ENCODE results near the gene RAP1GAP2. TPM values are rescaled to one million over a fixed set of nuclear protein-coding genes. Genes with fewer than 3 reads are reported as not detected.

Gene RAP1GAP2
- total RNA-seq, 1 donor = 2.9 TPM

- TF ChIP-seq, protein P1, sequence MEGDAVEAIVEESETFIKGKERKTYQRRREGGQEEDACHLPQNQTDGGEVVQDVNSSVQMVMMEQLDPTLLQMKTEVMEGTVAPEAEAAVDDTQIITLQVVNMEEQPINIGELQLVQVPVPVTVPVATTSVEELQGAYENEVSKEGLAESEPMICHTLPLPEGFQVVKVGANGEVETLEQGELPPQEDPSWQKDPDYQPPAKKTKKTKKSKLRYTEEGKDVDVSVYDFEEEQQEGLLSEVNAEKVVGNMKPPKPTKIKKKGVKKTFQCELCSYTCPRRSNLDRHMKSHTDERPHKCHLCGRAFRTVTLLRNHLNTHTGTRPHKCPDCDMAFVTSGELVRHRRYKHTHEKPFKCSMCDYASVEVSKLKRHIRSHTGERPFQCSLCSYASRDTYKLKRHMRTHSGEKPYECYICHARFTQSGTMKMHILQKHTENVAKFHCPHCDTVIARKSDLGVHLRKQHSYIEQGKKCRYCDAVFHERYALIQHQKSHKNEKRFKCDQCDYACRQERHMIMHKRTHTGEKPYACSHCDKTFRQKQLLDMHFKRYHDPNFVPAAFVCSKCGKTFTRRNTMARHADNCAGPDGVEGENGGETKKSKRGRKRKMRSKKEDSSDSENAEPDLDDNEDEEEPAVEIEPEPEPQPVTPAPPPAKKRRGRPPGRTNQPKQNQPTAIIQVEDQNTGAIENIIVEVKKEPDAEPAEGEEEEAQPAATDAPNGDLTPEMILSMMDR (IDR thresholded peaks at IDR 0.05; ENCODE audit: extremely low read depth, low read depth, low read length) = no peak
- Histone ChIP-seq H4K20me1 (ENCODE audit: insufficient read depth, low read length) (no peaks in the 10 kb centered on the region), H3K4me2 (ENCODE audit: insufficient read depth, low read length) (no peak overlapping the region), H3K79me2 (ENCODE audit: insufficient read depth, low read length) (no peaks in the 10 kb centered on the region), H3K36me3 (ENCODE audit: insufficient read depth, low read length) (no peaks in the 10 kb centered on the region), H2AFZ (ENCODE audit: low read length) (no peak overlapping the region), H3K27ac (ENCODE audit: low read depth, low read length) (no peak overlapping the region), H3K4me1 (ENCODE audit: insufficient read depth, low read length) (peaks cover 5% of the 10 kb centered on the region), H3K9me3 (ENCODE audit: low read depth, low read length) (no peaks in the 10 kb centered on the region), H3K4me3 (ENCODE audit: insufficient read depth, low read length) (no peak overlapping the region), H3K27me3 (ENCODE audit: insufficient read depth, low read length) (no peaks in the 10 kb centered on the region)
- no peak for DNase-seq (ENCODE audit: insufficient read length, low spot score, missing footprints)
Measured at GRCh38 chr17:3034578-3034920, 238.3 kb downstream of the RAP1GAP2 start.

DNA sequence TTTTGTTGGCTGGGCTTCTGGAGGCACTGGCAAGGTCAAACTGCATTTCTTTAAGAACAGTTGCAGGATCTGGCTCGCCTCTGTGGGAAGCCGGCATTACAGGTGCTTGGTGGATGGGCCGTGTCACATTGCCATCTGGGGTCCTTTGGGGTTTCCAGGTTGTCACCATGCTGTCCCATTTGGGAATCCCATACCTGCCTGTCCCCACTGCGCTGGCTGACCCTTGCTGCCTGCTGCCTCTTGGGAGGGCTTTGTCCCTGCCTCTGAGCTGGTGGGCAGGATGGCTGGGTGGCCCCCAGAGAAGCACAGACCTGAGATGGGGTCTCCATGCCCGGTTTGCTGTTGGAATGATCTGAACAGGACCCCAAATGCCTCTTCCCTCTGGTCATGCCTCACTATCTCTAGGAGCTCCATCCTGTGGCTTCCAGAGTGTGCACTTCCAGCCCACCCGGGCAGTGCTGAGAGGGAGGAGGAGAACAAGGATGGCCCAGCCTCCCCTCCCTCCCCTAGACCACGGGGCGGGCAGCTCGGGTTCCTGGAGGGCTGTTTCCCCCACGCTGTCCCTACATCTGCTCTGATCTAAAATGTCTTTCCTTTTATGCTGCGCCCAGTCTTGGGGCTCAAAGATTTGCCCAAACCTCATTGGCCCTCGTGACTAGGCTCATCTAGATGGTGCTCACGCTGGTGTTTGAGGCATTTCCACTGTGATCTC is 239.2 kb downstream of the RAP1GAP2 start:
- Histone ChIP-seq H3K27me3 (ENCODE audit: insufficient read depth, low read length) (no peaks in the 10 kb centered on the region), H3K4me1 (ENCODE audit: insufficient read depth, low read length) (peaks cover under 1% of the 10 kb centered on the region), H4K20me1 (ENCODE audit: insufficient read depth, low read length) (no peaks in the 10 kb centered on the region), H3K4me2 (ENCODE audit: insufficient read depth, low read length) (no peak overlapping the region), H2AFZ (ENCODE audit: low read length) (no peak overlapping the region), H3K9me3 (ENCODE audit: low read depth, low read length) (no peaks in the 10 kb centered on the region), H3K36me3 (ENCODE audit: insufficient read depth, low read length) (no peaks in the 10 kb centered on the region), H3K4me3 (ENCODE audit: insufficient read depth, low read length) (no peak overlapping the region), H3K79me2 (ENCODE audit: insufficient read depth, low read length) (no peaks in the 10 kb centered on the region), H3K27ac (ENCODE audit: low read depth, low read length) (no peak overlapping the region)
- DNase-seq (ENCODE audit: insufficient read length, low spot score, missing footprints) = no peak
- TF ChIP-seq, protein P1 (IDR thresholded peaks at IDR 0.05; ENCODE audit: extremely low read depth, low read depth, low read length) = no peak

DNA sequence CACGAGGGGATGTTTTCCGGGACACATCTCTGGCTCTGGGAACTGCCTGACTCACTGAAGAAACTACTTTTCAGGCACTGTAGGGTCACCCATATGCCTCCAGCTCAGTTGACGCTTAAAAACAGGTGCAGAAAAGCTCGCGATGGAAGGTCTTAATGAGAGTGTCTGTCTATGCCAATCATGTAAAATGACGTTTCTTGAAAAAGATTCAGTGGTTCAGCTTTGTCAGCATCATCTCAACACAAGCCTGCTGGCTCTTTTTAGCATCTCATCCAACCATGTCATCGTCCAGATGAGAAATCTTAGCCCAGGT is 239.7 kb downstream of the RAP1GAP2 start:
- no peaks in the 10 kb centered on the region for H3K9me3 ChIP-seq (ENCODE audit: low read depth, low read length)
- no peak overlapping the region for H3K4me2 ChIP-seq (ENCODE audit: insufficient read depth, low read length)
- H3K36me3 ChIP-seq (ENCODE audit: insufficient read depth, low read length) = no peaks in the 10 kb centered on the region
- H4K20me1 ChIP-seq (ENCODE audit: insufficient read depth, low read length) = no peaks in the 10 kb centered on the region
- H2AFZ ChIP-seq (ENCODE audit: low read length) = no peak overlapping the region
- no peak overlapping the region for H3K4me3 ChIP-seq (ENCODE audit: insufficient read depth, low read length)
- no peaks in the 10 kb centered on the region for H3K79me2 ChIP-seq (ENCODE audit: insufficient read depth, low read length)
- no peaks in the 10 kb centered on the region for H3K4me1 ChIP-seq (ENCODE audit: insufficient read depth, low read length)
- H3K27ac ChIP-seq (ENCODE audit: low read depth, low read length) = no peak overlapping the region
- TF ChIP-seq, protein P1 (IDR thresholded peaks at IDR 0.05; ENCODE audit: extremely low read depth, low read depth, low read length) = no peak
- DNase-seq (ENCODE audit: insufficient read length, low spot score, missing footprints) = no peak
- no peaks in the 10 kb centered on the region for H3K27me3 ChIP-seq (ENCODE audit: insufficient read depth, low read length)

DNA sequence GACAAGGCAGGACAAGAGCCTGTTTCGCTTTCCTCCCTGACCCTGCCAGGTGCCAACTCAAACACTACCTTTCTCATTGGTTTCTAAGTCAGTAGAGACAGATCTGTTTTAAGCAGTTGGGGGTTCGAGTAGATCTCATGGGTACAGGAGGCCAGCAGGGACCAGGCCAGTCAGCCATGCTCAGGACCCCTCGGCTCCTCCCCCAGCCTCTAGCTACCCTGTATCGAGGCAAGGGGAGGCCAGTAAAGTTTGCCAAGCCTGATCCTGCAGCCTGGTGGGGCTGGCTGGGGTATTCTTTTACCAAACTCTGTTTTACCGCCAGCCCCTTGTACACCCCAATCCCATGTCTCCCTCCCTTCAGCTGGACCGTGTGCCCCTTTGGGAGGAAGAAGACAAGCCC is 240.6 kb downstream of the RAP1GAP2 start:
- no peak for DNase-seq (ENCODE audit: insufficient read length, low spot score, missing footprints)
- no peaks in the 10 kb centered on the region for H3K79me2 ChIP-seq (ENCODE audit: insufficient read depth, low read length)
- H3K4me3 ChIP-seq (ENCODE audit: insufficient read depth, low read length) = no peak overlapping the region
- H3K27me3 ChIP-seq (ENCODE audit: insufficient read depth, low read length) = no peaks in the 10 kb centered on the region
- no peak overlapping the region for H3K4me2 ChIP-seq (ENCODE audit: insufficient read depth, low read length)
- TF ChIP-seq, protein P1 (IDR thresholded peaks at IDR 0.05; ENCODE audit: extremely low read depth, low read depth, low read length) = no peak
- H3K27ac ChIP-seq (ENCODE audit: low read depth, low read length) = no peak overlapping the region
- H4K20me1 ChIP-seq (ENCODE audit: insufficient read depth, low read length) = no peaks in the 10 kb centered on the region
- no peaks in the 10 kb centered on the region for H3K4me1 ChIP-seq (ENCODE audit: insufficient read depth, low read length)
- no peak overlapping the region for H2AFZ ChIP-seq (ENCODE audit: low read length)
- no peaks in the 10 kb centered on the region for H3K36me3 ChIP-seq (ENCODE audit: insufficient read depth, low read length)
- H3K9me3 ChIP-seq (ENCODE audit: low read depth, low read length) = no peaks in the 10 kb centered on the region
